NCI-H510A (cell line): ENCODE results near the gene PFDN4.

Experiments used
- DNase-seq: peaks from one replicate; lab custom pipeline; 2025; lab: John Stamatoyannopoulos, UW

PFDN4 gene

GRCh38 chr20:54200487-54201267 lies 7.2 kb upstream of the PFDN4 start:
- DNase-seq, result no peak

- no peak for DNase-seq
Observed at GRCh38 chr20:54201268-54201846, 6.5 kb upstream of the PFDN4 start.

- DNase-seq, result no peak
Observed at GRCh38 chr20:54203281-54203680, 4.6 kb upstream of the PFDN4 start.

GRCh38 chr20:54204063-54204462 lies 3.8 kb upstream of the PFDN4 start:
- no peak for DNase-seq

- no peak for DNase-seq
Observed at GRCh38 chr20:54204481-54204880, 3.4 kb upstream of the PFDN4 start.

- DNase-seq, result no peak
Observed at GRCh38 chr20:54205450-54205849, 2.4 kb upstream of the PFDN4 start.

- DNase-seq, result no peak
Observed at GRCh38 chr20:54207053-54207742, 689 bp upstream of the PFDN4 start.

GRCh38 chr20:54208548-54209176 lies 775 bp downstream of the PFDN4 start:
- DNase-seq, result no peak

- no peak for DNase-seq
Observed at GRCh38 chr20:54209216-54209813, 1.4 kb downstream of the PFDN4 start.

GRCh38 chr20:54212226-54212625 lies 4.3 kb downstream of the PFDN4 start:
- DNase-seq, result no peak

GRCh38 chr20:54212871-54213270 lies 5.0 kb downstream of the PFDN4 start:
- no peak for DNase-seq

- DNase-seq, result no peak
Observed at GRCh38 chr20:54214566-54214965, 6.7 kb downstream of the PFDN4 start.

GRCh38 chr20:54215157-54215789 lies 7.4 kb downstream of the PFDN4 start:
- no peak for DNase-seq

- no peak for DNase-seq
Observed at GRCh38 chr20:54217762-54218161, 9.9 kb downstream of the PFDN4 start.

GRCh38 chr20:54218470-54218869 lies 10.6 kb downstream of the PFDN4 start:
- no peak for DNase-seq

- DNase-seq, result no peak
Observed at GRCh38 chr20:54219751-54220426, 12.0 kb downstream of the PFDN4 start.

- DNase-seq, result no peak
Observed at GRCh38 chr20:54220722-54221121, 12.8 kb downstream of the PFDN4 start.

- DNase-seq, result no peak
Observed at GRCh38 chr20:54221353-54221752, 13.5 kb downstream of the PFDN4 start.

- DNase-seq, result no peak
Observed at GRCh38 chr20:54221996-54222890, 14.4 kb downstream of the PFDN4 start.

- DNase-seq, result no peak
Observed at GRCh38 chr20:54223285-54223684, 15.4 kb downstream of the PFDN4 start.
